Mesenchymal stem cell (in vitro differentiated cells and primary cell): ENCODE results near the gene NOP56.

Experiments used
- DNase-seq: peaks from one replicate; pipeline ENCODE4 v3.0.0-alpha.2; 2013
- H2AFZ ChIP-seq: one replicate; pipeline ENCODE4 v1.6.1; 2013; ENCODE audit warnings: low read depth, mild to moderate bottlenecking, control low read depth, inconsistent platforms, low read length, moderate library complexity
- H2AK5ac ChIP-seq: 2 replicates; pipeline ENCODE4 v1.6.1; 2013; ENCODE audit warnings: low read length, moderate library complexity, mild to moderate bottlenecking, inconsistent platforms; ENCODE audit not compliant: severe bottlenecking
- H2BK120ac ChIP-seq: one replicate; pipeline ENCODE4 v1.6.1; 2013; ENCODE audit warnings: low read depth, mild to moderate bottlenecking, inconsistent platforms, low read length, moderate library complexity
- H2BK12ac ChIP-seq, 2 experiments: one replicate each; pipeline ENCODE4 v1.6.1; 2013; ENCODE audit warnings: inconsistent platforms in 2 of 2, low read length in 2 of 2, mild to moderate bottlenecking in 2 of 2, moderate library complexity in 2 of 2, control low read depth in 1 of 2
- H2BK15ac ChIP-seq: one replicate; pipeline ENCODE4 v1.6.1; 2013; ENCODE audit warnings: mild to moderate bottlenecking, low read depth, inconsistent platforms; ENCODE audit not compliant: poor library complexity, severe bottlenecking
- H2BK5ac ChIP-seq: 2 replicates; pipeline ENCODE4 v1.6.1; 2013; ENCODE audit warnings: low read depth, mild to moderate bottlenecking, low read length, control low read depth, inconsistent platforms; ENCODE audit not compliant: poor library complexity, severe bottlenecking
- H3K14ac ChIP-seq, 2 experiments: one replicate each; pipeline ENCODE4 v1.6.1; 2013; ENCODE audit warnings: inconsistent platforms in 2 of 2, low read length in 2 of 2, control low read depth in 1 of 2, mild to moderate bottlenecking in 1 of 2, moderate library complexity in 1 of 2
- H3K18ac ChIP-seq, 2 experiments: one replicate each; pipeline ENCODE4 v1.6.1; 2013; ENCODE audit warnings: inconsistent platforms in 2 of 2, low read length in 2 of 2, control low read depth in 1 of 2, low read depth in 1 of 2, mild to moderate bottlenecking in 1 of 2
- H3K23ac ChIP-seq, 2 experiments: one replicate each; pipeline ENCODE4 v1.6.1; 2013; ENCODE audit warnings: inconsistent platforms in 2 of 2, low read length in 2 of 2, mild to moderate bottlenecking in 2 of 2, moderate library complexity in 2 of 2, control low read depth in 1 of 2
- H3K27ac ChIP-seq: 2 replicates; pipeline ENCODE4 v1.5.1; 2013; ENCODE audit warnings: mild to moderate bottlenecking, moderate library complexity, low read length, control low read depth, inconsistent platforms; ENCODE audit not compliant: poor library complexity, severe bottlenecking
- H3K27me3 ChIP-seq, 2 experiments: 2 replicates each; pipeline versions ENCODE4 v1.6.1 to v1.7.0; 2013; ENCODE audit warnings: low read length in 2 of 2, mild to moderate bottlenecking in 2 of 2, moderate library complexity in 2 of 2, control low read depth in 1 of 2, inconsistent platforms in 1 of 2; ENCODE audit not compliant: control insufficient read depth in 1 of 2, insufficient read depth in 1 of 2
- H3K36me3 ChIP-seq, 2 experiments: 2 replicates each; pipeline versions ENCODE4 v1.6.1 to v1.7.0; 2013; ENCODE audit warnings: low read length in 2 of 2, control low read depth in 1 of 2, inconsistent platforms in 1 of 2, low read depth in 1 of 2, mild to moderate bottlenecking in 1 of 2; ENCODE audit not compliant: insufficient read depth in 2 of 2, control insufficient read depth in 1 of 2
- H3K4ac ChIP-seq, 2 experiments: one replicate each; pipeline ENCODE4 v1.6.1; 2013; ENCODE audit warnings: inconsistent platforms in 2 of 2, low read length in 2 of 2, mild to moderate bottlenecking in 2 of 2, moderate library complexity in 2 of 2, control low read depth in 1 of 2, low read depth in 1 of 2
- H3K4me1 ChIP-seq: 2 replicates; pipeline ENCODE4 v1.6.1; 2013; ENCODE audit warnings: low read depth, low read length, control low read depth; ENCODE audit not compliant: control insufficient read depth, insufficient read depth
- H3K4me2 ChIP-seq: 2 replicates; pipeline ENCODE4 v1.6.1; 2013; ENCODE audit warnings: low read length, mild to moderate bottlenecking, inconsistent platforms; ENCODE audit not compliant: poor library complexity, severe bottlenecking
- H3K4me3 ChIP-seq, 2 experiments: 2 replicates each; pipeline versions ENCODE4 v1.5.1 to v1.7.0; 2013; ENCODE audit warnings: low read length in 2 of 2, mild to moderate bottlenecking in 2 of 2, control low read depth in 1 of 2, low read depth in 1 of 2; ENCODE audit not compliant: insufficient read depth in 1 of 2
- H3K79me1 ChIP-seq: replicated peaks from 2 replicates; pipeline ENCODE4 v1.6.1; 2013; ENCODE audit warnings: mild to moderate bottlenecking, control low read depth, low read length, inconsistent platforms; ENCODE audit not compliant: poor library complexity, severe bottlenecking
- H3K9ac ChIP-seq: 2 replicates; pipeline ENCODE4 v1.7.0; 2013; ENCODE audit warnings: mild to moderate bottlenecking, low read length, moderate library complexity
- H3K9me3 ChIP-seq: 2 replicates; pipeline ENCODE4 v1.7.0; 2013; ENCODE audit warnings: mild to moderate bottlenecking, low read length; ENCODE audit not compliant: control insufficient read depth
- H4K8ac ChIP-seq: one replicate; pipeline ENCODE4 v1.6.1; 2013; ENCODE audit warnings: inconsistent platforms, mild to moderate bottlenecking, low read length, moderate library complexity
- H4K91ac ChIP-seq: one replicate; pipeline ENCODE4 v1.6.1; 2013; ENCODE audit warnings: mild to moderate bottlenecking, low read length, inconsistent platforms
- WGBS: methylation state at CpG from one replicate; pipeline ENCODE4 v1.1.7; 2013; ENCODE audit warnings: mixed read lengths; 5-methylcytosine and 5-hydroxymethylcytosine counted together

The NOP56 gene

GRCh38 chr20:2698912-2699311 is 46.5 kb downstream of the NOP56 start:
- Histone ChIP-seq H3K9ac (no peak overlapping the region), H2BK5ac (no peak overlapping the region), H3K23ac (no peak overlapping the region), H3K4ac (no peak overlapping the region), H4K8ac (no peak overlapping the region), H3K36me3 (no peaks in the 10 kb centered on the region), H3K4me1 (peaks cover 3% of the 10 kb centered on the region), H2BK15ac (no peak overlapping the region), H4K91ac (no peak overlapping the region), H2AFZ (no peak overlapping the region), H2BK120ac (no peak overlapping the region), H3K18ac (no peak overlapping the region), H2BK12ac (no peak overlapping the region), H3K4me2 (no peak overlapping the region), H3K4me3 (no peak overlapping the region), H2AK5ac (no peak overlapping the region), H3K14ac (no peak overlapping the region), H3K27ac (no peak overlapping the region), H3K27me3 (peaks cover 88 to 98% of the 10 kb centered on the region in 2 experiments), H3K79me1 (no peaks in the 10 kb centered on the region), H3K9me3 (no peaks in the 10 kb centered on the region)
- WGBS, result 78% methylated on average over 4 of the region's 4 CpGs
- DNase-seq, result no peak

GRCh38 chr20:2699775-2700413 is 47.5 kb downstream of the NOP56 start:
- no peak overlapping the region for H2BK5ac ChIP-seq
- H3K23ac ChIP-seq, result no peak overlapping the region
- H2BK12ac ChIP-seq, result no peak overlapping the region
- no peaks in the 10 kb centered on the region for H3K9me3 ChIP-seq
- WGBS, result 41% methylated on average over 5 of the region's 5 CpGs
- H3K4me2 ChIP-seq, result no peak overlapping the region
- no peak overlapping the region for H4K8ac ChIP-seq
- H3K27ac ChIP-seq, result no peak overlapping the region
- no peaks in the 10 kb centered on the region for H3K36me3 ChIP-seq
- DNase-seq, result no peak
- H2BK15ac ChIP-seq, result no peak overlapping the region
- no peaks in the 10 kb centered on the region for H3K79me1 ChIP-seq
- no peak overlapping the region for H4K91ac ChIP-seq
- no peak overlapping the region for H3K9ac ChIP-seq
- H3K4me1 ChIP-seq, result no peaks in the 10 kb centered on the region
- no peak overlapping the region for H3K4ac ChIP-seq
- no peak overlapping the region for H3K18ac ChIP-seq
- H3K27me3 ChIP-seq, result peaks cover 88 to 98% of the 10 kb centered on the region in 2 experiments
- H2AFZ ChIP-seq, result no peak overlapping the region
- H2BK120ac ChIP-seq, result no peak overlapping the region
- no peak overlapping the region for H3K4me3 ChIP-seq
- H3K14ac ChIP-seq, result no peak overlapping the region
- H2AK5ac ChIP-seq, result no peak overlapping the region

DNA sequence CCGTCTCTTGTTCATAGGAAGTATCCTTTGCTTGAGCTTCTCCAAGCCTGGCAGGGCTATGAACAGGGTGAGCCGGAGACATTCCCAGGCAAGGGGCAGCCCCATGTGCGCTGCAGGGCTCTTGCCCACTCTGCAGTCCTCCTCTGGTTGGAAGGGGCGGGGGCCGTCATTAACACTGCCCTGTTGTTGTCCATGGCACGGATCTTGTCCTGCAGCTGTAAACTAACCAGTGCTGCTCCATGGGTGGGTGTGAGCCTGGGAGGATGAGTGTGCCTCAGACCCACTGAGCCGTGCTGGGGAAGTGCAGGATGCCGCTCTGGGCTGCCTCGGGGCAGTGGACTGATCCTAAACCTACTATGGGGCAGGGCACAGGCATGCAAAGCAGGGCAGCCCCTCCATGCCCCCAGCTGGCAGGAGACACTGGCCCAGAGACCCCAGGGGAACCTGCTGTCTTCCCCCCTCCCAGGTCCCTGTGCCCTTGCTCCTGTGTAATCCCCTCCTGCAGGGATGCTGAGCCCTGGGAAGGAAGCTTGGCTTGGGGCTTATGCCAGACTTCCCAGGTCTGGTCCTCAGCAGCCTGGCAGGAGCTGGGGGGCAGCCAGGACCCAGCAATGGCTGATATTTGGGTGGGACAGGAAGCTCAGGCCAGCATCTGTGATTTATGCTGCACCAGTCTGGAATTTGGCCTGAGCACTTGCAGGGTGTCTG is 48.6 kb downstream of the NOP56 start:
- Histone ChIP-seq H3K36me3 (no peaks in the 10 kb centered on the region), H2AFZ (no peak overlapping the region), H3K18ac (no peak overlapping the region), H3K27ac (no peak overlapping the region), H3K9ac (no peak overlapping the region), H4K91ac (no peak overlapping the region), H3K23ac (no peak overlapping the region), H2BK15ac (no peak overlapping the region), H3K4me3 (no peak overlapping the region), H2BK5ac (no peak overlapping the region), H3K27me3 (peaks cover 85 to 98% of the 10 kb centered on the region in 2 experiments), H3K4me1 (no peaks in the 10 kb centered on the region), H2BK120ac (no peak overlapping the region), H3K14ac (no peak overlapping the region), H3K79me1 (no peaks in the 10 kb centered on the region), H2BK12ac (no peak overlapping the region), H4K8ac (no peak overlapping the region), H3K9me3 (no peaks in the 10 kb centered on the region), H3K4ac (no peak overlapping the region), H3K4me2 (no peak overlapping the region), H2AK5ac (no peak overlapping the region)
- DNase-seq, result no peak
- 11% methylated on average over 9 of the region's 9 CpGs for WGBS

DNA sequence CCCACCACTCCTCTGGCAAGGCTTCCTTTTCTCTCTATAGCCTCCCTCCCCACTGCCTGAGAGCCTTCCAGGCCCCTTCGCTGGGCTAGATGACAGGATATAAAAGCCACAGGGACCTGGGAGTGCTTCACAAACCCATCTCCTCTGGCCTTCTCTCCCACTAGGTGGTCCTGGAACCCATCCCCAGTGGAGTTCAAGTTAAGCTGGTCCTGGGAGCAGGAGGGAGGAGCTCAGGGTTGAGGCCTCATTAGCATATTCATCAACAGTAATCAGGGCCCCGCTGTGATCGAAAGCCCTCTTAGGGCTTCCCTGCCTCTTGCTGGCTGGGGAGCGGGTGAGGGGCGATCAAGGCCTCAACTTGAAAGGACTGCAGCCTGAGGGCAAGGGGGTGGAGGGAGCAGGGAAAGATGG is 49.2 kb downstream of the NOP56 start:
- Histone ChIP-seq H3K23ac (peak overlapping the region in 1 of 2 experiments; percentile 42), H3K18ac (no peak overlapping the region), H2BK120ac (no peak overlapping the region), H4K8ac (no peak overlapping the region), H3K27ac (no peak overlapping the region), H4K91ac (no peak overlapping the region), H3K36me3 (no peaks in the 10 kb centered on the region), H3K14ac (no peak overlapping the region), H3K27me3 (peaks cover 86 to 99% of the 10 kb centered on the region in 2 experiments), H3K4me1 (no peaks in the 10 kb centered on the region), H3K4ac (no peak overlapping the region), H3K4me2 (no peak overlapping the region), H2AFZ (no peak overlapping the region), H2BK5ac (no peak overlapping the region), H2BK15ac (no peak overlapping the region), H2AK5ac (no peak overlapping the region), H3K4me3 (no peak overlapping the region), H2BK12ac (no peak overlapping the region), H3K9me3 (no peaks in the 10 kb centered on the region), H3K9ac (no peak overlapping the region), H3K79me1 (no peaks in the 10 kb centered on the region)
- DNase-seq, result peak; percentile 12
- 18% methylated on average over 5 of the region's 5 CpGs for WGBS
